ENCODE data around the gene ASNSD1. TPM values are rescaled to one million over a fixed set of nuclear protein-coding genes. Genes with fewer than 3 reads are reported as not detected.
"Not testable (repeated sequence)": the region's sequence is repeated elsewhere in the genome, so short reads cannot be mapped to it uniquely, and the experiment has no call there.

ASNSD1 gene
- total and polyA plus RNA-seq, 7 donors: 22.5 to 56.6 (median 41.5) TPM

- H3K27ac ChIP-seq: no peak overlapping the region
- no peak overlapping the region for H3K4me3 ChIP-seq
- no peaks in the 10 kb centered on the region for H3K36me3 ChIP-seq
- DNase-seq: no peak
- H3K4me1 ChIP-seq: no peaks in the 10 kb centered on the region
- WGBS, 2 donors: 45 to 65% methylated on average over 1 of the region's 1 CpG
- TF ChIP-seq POLR2AphosphoS5 (IDR thresholded peaks at IDR 0.05) (no peak), POLR2A (IDR thresholded peaks at IDR 0.05) (no peak), CTCF (IDR thresholded peaks at IDR 0.05) (no peak), EP300 (IDR thresholded peaks at IDR 0.05) (no peak)
- no peaks in the 10 kb centered on the region for H3K27me3 ChIP-seq
- intact Hi-C loops (cut with DNase I): no loop called here
- no peaks in the 10 kb centered on the region for H3K9me3 ChIP-seq
These were observed 20.3 kb upstream of the ASNSD1 start for GRCh38 chr2:189641002-189641401.

- 92 to 95% methylated on average over 2 of the region's 2 CpGs for WGBS, 2 donors
- intact Hi-C loops (cut with DNase I): no loop called here
These were observed 19.7 kb upstream of the ASNSD1 start for GRCh38 chr2:189641590-189641989.

GRCh38 chr2:189646521-189646920, 14.7 kb upstream of the ASNSD1 start:
- intact Hi-C loops (cut with DNase I): no loop called here
- H3K36me3 ChIP-seq: no peaks in the 10 kb centered on the region
- H3K4me3 ChIP-seq: no peak overlapping the region
- TF ChIP-seq POLR2AphosphoS5 (IDR thresholded peaks at IDR 0.05): no peak
- TF ChIP-seq CTCF (IDR thresholded peaks at IDR 0.05): no peak
- TF ChIP-seq POLR2A (IDR thresholded peaks at IDR 0.05): no peak
- no peak for TF ChIP-seq EP300 (IDR thresholded peaks at IDR 0.05)
- no peak for DNase-seq
- no peaks in the 10 kb centered on the region for H3K27me3 ChIP-seq
- H3K9me3 ChIP-seq: no peaks in the 10 kb centered on the region
- no peaks in the 10 kb centered on the region for H3K4me1 ChIP-seq
- H3K27ac ChIP-seq: no peak overlapping the region

More at GRCh38 chr2:189641590-189641989, 19.7 kb upstream of the ASNSD1 start:
- DNase-seq: no peak
- Histone ChIP-seq H3K36me3 (no peaks in the 10 kb centered on the region), H3K4me3 (no peak overlapping the region), H3K4me1 (no peaks in the 10 kb centered on the region), H3K9me3 (no peaks in the 10 kb centered on the region), H3K27me3 (no peaks in the 10 kb centered on the region), H3K27ac (no peak overlapping the region)
- TF ChIP-seq EP300 (IDR thresholded peaks at IDR 0.05) (no peak), CTCF (IDR thresholded peaks at IDR 0.05) (no peak), POLR2AphosphoS5 (IDR thresholded peaks at IDR 0.05) (no peak), POLR2A (IDR thresholded peaks at IDR 0.05) (no peak)

GRCh38 chr2:189648846-189649509, 12.3 kb upstream of the ASNSD1 start:
- WGBS, 2 donors: 78 to 79% methylated on average over 1 of the region's 1 CpG
- H3K27ac ChIP-seq: no peak overlapping the region
- no peaks in the 10 kb centered on the region for H3K27me3 ChIP-seq
- no peak for TF ChIP-seq POLR2A (IDR thresholded peaks at IDR 0.05)
- TF ChIP-seq POLR2AphosphoS5 (IDR thresholded peaks at IDR 0.05): no peak
- no peak for TF ChIP-seq CTCF (IDR thresholded peaks at IDR 0.05)
- TF ChIP-seq EP300 (IDR thresholded peaks at IDR 0.05): no peak
- H3K36me3 ChIP-seq: no peaks in the 10 kb centered on the region
- intact Hi-C loops (cut with DNase I): no loop called here
- no peaks in the 10 kb centered on the region for H3K4me1 ChIP-seq
- no peak for DNase-seq
- no peaks in the 10 kb centered on the region for H3K9me3 ChIP-seq
- no peak overlapping the region for H3K4me3 ChIP-seq

- H3K4me3 ChIP-seq: no peak overlapping the region
- intact Hi-C loops (cut with DNase I): no loop called here
- H3K4me1 ChIP-seq: no peaks in the 10 kb centered on the region
- no peaks in the 10 kb centered on the region for H3K36me3 ChIP-seq
- H3K9me3 ChIP-seq: no peaks in the 10 kb centered on the region
- no peaks in the 10 kb centered on the region for H3K27me3 ChIP-seq
- no peak for TF ChIP-seq POLR2AphosphoS5 (IDR thresholded peaks at IDR 0.05)
- no peak for TF ChIP-seq POLR2A (IDR thresholded peaks at IDR 0.05)
- no peak for TF ChIP-seq CTCF (IDR thresholded peaks at IDR 0.05)
- TF ChIP-seq EP300 (IDR thresholded peaks at IDR 0.05): no peak
- H3K27ac ChIP-seq: no peak overlapping the region
- no peak for DNase-seq
These were observed 10.0 kb upstream of the ASNSD1 start for GRCh38 chr2:189651284-189651683.

- H3K4me3 ChIP-seq; H3K4me1 ChIP-seq; intact Hi-C loops (cut with DNase I); H3K9me3 ChIP-seq; DNase-seq; H3K27me3 ChIP-seq; H3K36me3 ChIP-seq; H3K27ac ChIP-seq: not testable (repeated sequence)
- 96 to 98% methylated on average over 29 of the region's 29 CpGs for WGBS, 2 donors
These were observed 7.8 kb upstream of the ASNSD1 start for GRCh38 chr2:189653464-189653863.

All from sigmoid colon (tissue), 7 donors.